Stomach (tissue), 4 donors: Measurements from ENCODE around the gene DRGX.

ENCODE experiments used
- EP300 ChIP-seq: sonication (generic); formaldehyde crosslinking; IDR thresholded peaks from one replicate; pipeline ENCODE4 v1.6.1; 2017; ENCODE audit warnings: antibody characterized with exemption
- POLR2A ChIP-seq, 4 donors: fragments of 450-650 bp; IDR thresholded peaks; one replicate each; pipeline ENCODE4 v1.6.1; 2016; ENCODE audit warnings: antibody characterized with exemption in 4 of 4, control low read depth in 2 of 4, mild to moderate bottlenecking in 1 of 4, moderate library complexity in 1 of 4
- POLR2AphosphoS5 ChIP-seq, 3 donors: sonication (generic); formaldehyde crosslinking; IDR thresholded peaks; one replicate each; pipeline ENCODE4 v1.6.1; 2016; ENCODE audit warnings: antibody characterized with exemption in 3 of 3
- TF ChIP-seq, protein P1 (sequence below), 7 experiments: fragments of 450-650 bp in 4 of 7; fragments of 200-600 bp in 3 of 7; sonication (generic) in 3 of 7; IDR thresholded peaks; one replicate each; pipeline ENCODE4 v1.5.1; 2016 to 2019; ENCODE audit warnings: antibody characterized with exemption in 7 of 7, control low read depth in 2 of 7, mild to moderate bottlenecking in 1 of 7

GRCh38 chr10:49393301-49393700 is 2.6 kb downstream of the DRGX start:
- TF ChIP-seq EP300 (no peak), POLR2A (IDR thresholded peaks at IDR 0.05) (no peak), POLR2AphosphoS5 (IDR thresholded peaks at IDR 0.05) (no peak)
- TF ChIP-seq, protein P1, sequence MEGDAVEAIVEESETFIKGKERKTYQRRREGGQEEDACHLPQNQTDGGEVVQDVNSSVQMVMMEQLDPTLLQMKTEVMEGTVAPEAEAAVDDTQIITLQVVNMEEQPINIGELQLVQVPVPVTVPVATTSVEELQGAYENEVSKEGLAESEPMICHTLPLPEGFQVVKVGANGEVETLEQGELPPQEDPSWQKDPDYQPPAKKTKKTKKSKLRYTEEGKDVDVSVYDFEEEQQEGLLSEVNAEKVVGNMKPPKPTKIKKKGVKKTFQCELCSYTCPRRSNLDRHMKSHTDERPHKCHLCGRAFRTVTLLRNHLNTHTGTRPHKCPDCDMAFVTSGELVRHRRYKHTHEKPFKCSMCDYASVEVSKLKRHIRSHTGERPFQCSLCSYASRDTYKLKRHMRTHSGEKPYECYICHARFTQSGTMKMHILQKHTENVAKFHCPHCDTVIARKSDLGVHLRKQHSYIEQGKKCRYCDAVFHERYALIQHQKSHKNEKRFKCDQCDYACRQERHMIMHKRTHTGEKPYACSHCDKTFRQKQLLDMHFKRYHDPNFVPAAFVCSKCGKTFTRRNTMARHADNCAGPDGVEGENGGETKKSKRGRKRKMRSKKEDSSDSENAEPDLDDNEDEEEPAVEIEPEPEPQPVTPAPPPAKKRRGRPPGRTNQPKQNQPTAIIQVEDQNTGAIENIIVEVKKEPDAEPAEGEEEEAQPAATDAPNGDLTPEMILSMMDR (IDR thresholded peaks at IDR 0.05) = no peak
